GM18870 (cell line): ENCODE measurements around the gene MARCHF10.

Experiments used
- ATAC-seq: cut with Tn5 transposase; IDR thresholded peaks from one replicate; pipeline ENCODE4 v1.9.1; 2021; ENCODE audit warnings: moderate library complexity; ENCODE audit not compliant: unreplicated experiment

MARCHF10 gene

DNA sequence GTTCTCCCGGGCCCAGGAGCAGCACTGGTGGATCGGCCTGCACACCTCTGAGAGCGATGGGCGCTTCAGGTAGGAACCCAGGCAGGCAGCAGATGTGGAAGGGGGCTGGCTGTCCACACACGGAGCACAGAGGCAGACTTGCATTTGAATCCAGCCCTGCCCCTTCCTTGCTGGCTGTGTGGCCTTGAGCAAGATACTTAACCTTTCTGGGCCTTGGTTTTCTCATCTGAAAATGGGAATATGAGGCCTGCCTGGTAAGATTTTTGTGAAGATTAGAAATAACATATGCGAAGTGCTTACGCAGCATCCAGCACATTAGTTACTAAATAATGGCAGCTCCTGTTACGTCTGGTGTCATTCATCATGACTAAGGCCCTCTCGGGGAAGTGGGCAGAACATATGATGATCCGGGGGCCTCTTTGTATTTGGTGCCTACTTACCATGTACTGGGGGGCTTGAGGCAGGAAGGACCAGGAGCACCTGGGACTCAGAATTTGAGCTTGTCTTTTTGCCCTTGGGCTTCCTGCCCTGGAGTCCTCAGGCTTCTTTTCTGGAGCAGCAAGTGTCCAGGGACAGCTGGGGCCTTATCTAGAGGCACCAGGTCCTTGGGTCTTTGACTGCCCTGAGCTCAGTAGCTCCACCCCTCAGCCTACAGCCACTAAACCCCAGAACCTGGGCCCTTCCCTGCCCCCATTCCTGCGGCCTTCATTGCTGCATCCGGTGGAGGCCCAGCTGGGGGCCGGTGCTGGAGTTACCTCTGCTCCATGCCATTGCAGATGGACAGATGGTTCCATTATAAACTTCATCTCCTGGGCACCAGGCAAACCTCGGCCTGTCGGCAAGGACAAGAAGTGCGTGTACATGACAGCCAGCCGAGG is 126.8 kb downstream of the MARCHF10 start:
- no peak for ATAC-seq

DNA sequence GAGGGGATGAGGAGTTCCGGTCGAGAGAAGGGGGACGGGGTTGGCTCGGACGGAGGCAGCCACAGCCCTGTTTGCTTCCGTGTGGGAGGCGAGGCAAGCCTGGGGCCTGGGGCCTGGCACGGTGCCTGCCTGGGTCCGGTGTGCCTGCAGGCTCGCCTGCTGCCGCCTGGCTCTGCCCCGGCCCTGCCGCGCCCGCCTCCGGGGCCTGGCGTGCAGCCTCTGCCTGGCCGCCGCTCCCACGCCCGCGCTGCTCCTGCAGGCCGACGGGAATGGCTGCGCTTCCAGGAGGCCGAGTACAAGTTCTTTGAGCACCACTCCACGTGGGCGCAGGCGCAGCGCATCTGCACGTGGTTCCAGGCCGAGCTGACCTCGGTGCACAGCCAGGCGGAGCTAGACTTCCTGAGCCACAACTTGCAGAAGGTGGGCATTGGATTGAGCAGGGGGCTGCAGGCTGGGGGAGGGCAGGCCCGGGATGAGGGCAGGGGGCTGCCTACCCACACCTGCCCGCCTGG is 127.5 kb downstream of the MARCHF10 start:
- no peak for ATAC-seq

- no peak for ATAC-seq
Observed at GRCh38 chr17:62679866-62680377, 128.2 kb downstream of the MARCHF10 start.

- ATAC-seq = no peak
Observed at GRCh38 chr17:62678214-62678919, 129.7 kb downstream of the MARCHF10 start.

- ATAC-seq = no peak
Observed at GRCh38 chr17:62676952-62677596, 131.0 kb downstream of the MARCHF10 start.

GRCh38 chr17:62676231-62676943 is 131.7 kb downstream of the MARCHF10 start:
- ATAC-seq = no peak

DNA sequence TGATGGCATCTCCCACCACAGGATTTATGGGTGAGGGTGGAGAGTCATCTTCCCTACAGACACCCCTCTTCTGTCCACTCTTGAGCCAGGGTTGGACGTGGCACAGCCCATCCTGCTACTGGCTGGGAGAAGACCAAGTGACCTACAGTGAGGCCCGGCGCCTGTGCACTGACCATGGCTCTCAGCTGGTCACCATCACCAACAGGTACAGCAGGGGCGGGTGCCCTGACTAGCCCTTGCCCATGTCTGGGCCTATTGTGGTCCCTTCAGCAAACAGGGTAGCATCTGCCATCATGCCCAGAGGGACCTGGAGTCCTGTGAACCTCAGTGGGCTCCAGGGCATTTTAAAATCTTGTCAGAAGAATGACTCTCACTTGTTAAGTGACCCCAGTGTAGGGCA is 132.4 kb downstream of the MARCHF10 start:
- ATAC-seq = no peak

DNA sequence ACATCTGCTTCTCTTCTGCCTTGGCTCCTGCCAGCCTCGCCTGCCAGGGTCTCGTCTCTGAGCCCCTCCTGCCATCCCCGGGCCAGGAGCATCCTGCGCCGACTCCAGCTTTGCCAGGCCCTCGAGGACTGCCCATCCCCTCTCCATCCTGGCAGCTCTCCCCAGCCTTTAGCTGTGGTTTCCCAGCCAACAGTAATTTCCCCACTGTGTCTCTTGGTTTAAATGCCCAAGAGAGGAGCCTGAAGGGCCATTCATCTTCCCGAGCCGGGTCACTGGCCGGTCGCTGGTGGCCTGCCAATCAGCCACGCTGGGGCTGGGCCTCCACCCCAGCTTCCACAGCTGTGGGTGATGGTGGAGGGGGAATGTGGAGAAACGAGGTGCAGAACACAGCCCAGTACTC is 132.9 kb downstream of the MARCHF10 start:
- ATAC-seq = no peak

DNA sequence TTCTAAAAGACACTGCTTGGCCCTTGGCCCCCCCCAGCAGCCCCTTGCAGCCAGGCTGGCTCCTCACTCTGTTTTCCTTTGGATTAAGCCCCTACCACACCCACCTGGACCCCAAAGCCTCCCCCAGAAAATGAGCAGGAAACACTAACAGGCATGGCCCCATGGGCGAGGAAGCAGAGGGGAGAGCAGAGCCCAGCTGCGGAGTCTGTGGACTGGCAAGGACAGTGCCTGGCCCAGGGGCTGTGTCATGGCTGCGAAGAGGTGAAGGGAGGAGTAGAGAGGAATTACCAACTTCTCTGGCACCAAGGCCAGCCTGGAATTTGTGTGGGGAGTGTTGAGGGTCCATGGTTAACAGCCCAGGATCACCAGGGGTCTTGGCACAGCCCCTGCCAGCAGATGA is 133.3 kb downstream of the MARCHF10 start:
- ATAC-seq = no peak

DNA sequence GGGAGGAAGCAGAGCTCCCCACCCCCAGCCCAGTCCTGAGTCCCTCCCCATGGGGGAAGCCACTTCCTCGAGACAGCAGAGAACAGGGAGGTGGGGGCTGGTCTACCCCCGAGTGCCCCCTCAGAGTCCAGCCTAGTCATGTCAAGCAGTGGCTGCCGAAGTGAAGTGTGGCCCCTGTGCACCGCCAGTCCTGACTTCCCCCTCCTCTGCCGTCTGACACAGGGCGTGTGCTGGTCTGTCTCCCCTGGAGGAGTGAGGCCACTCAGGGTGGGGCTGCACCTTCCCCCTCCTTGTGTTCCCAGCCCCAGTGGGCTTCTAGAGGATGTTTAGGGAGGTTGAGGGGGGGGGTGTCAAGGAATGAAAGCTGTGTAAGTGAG is 133.8 kb downstream of the MARCHF10 start:
- ATAC-seq = no peak

DNA sequence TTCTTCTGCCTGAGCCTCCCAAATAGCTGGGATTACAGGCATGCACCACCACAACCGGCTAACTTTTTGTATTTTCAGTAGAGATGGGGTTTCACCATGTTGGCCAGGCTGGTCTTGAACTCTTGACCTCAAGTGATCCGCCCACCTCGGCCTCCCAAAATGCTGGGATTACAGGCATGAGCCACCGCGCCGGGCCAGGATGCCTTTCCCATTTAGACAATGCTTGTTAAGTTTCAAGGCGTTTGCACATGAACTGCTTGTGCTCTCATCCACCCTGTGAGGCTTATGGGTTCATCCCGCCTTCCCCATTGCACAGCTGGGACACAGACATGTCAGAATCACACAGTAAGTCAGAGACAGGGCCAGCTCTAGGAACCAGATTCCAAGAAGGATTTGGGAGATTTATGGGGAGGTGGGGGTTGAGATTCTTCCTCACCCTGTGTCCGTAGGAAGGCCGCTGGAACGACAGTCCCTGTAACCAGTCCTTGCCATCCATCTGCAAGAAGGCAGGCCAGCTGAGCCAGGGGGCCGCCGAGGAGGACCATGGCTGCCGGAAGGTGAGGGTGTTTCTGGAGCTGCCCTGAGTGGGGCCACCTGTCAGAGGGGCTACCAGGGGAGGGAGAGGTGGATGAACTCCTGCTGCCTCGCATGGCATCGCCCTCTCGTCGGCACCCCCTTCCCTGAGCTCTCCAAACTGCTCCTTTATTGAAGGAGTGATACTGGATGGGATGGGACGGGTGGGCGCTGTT is 134.3 kb downstream of the MARCHF10 start:
- no peak for ATAC-seq

DNA sequence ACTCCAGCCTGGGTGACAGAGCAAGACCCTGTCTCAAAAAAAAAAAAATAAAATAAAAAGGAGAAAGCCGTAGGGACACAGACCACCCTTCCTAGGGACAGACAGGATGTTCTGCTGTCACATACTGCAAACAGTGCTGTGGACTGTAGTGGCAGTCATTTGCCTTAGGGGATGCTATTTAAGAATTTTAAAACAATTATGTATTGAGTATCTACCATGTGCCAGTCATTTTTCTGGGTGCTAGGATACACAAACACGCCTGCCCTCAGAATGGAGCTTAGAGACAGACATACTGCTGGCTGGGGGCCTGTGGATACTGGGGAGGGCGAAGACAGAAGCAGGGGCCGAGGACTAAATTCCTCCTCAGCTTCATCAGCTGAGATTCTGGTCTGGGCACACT is 135.2 kb downstream of the MARCHF10 start:
- ATAC-seq = no peak

- no peak for ATAC-seq
Observed at GRCh38 chr17:62671553-62671952, 136.6 kb downstream of the MARCHF10 start.

DNA sequence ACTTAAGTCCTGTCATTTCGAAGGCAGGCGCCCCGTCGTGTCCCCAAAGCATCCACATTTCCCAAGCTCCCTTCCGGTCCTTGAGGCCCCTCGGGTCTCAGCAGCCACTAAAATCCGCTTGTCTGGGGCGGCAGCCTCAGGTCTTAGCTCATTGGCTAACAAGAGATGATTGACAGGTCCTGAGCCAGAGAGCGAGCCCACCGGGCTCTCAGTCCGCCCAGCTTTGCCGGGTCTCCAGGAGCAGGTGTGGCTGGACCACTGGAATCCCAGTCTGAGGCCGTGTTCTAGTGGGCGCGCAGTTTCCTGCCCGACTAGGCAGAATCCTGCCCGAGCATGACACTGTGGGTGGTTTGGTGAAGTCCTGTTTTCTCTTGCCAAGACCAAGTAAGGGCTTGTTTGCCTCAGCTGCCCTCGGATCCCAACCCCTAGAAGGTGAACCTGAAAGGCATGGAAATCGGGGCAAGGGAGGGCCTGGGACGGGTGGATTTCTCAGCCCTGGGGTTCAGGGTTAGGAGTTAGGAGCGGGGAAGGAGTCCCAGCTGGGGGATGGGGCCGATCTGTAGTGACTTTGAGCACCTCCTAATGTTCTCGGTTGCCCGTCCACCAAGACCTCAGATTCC is 137.8 kb downstream of the MARCHF10 start:
- ATAC-seq = no peak

GRCh38 chr17:62668091-62668804 is 139.9 kb downstream of the MARCHF10 start:
- ATAC-seq = no peak

DNA sequence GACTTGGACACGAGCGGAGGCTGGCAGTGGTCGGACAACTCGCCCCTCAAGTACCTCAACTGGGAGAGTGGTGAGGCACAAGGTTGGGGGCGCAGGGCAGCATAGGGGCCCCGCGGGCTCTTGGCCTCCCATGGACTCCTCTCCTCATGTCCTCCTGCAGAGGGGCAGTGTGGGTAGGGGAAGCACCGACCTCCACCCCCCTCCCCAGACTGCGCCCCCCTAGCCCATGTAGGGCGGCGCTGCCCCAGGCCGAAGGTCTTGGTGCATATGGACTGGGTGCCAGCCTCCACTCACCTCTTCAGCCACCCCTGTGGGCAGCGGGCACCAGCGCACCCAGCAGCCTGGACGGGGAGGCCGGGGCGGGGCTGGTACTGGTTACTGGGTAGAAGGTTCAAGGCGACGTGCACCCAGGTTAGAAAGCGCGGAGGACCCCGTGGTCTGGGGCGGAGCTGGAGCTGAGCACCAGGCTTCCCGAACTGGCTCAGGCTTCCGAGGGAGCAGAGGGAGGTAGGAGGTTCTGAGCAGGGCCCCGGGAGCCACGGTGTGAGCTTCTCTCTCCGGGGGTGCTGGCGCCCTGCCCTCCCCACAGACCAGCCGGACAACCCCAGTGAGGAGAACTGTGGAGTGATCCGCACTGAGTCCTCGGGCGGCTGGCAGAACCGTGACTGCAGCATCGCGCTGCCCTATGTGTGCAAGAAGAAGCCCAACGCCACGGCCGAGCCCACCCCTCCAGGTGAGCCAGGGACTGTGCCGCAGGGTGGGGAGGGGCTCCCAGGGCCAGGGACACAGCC is 141.1 kb downstream of the MARCHF10 start:
- ATAC-seq = no peak

GRCh38 chr17:62666061-62666800 is 141.9 kb downstream of the MARCHF10 start:
- no peak for ATAC-seq
